ENCODE results near the gene KCTD17. TPM values are rescaled to one million over a fixed set of nuclear protein-coding genes. Genes with fewer than 3 reads are reported as not detected.
A peak's percentile ranks its signal among the peaks of the same experiment; 100 is the strongest.

Gene KCTD17
- total RNA-seq, 1 experiment from 2014 or later, result 39.1 TPM

GRCh38 chr22:37052386-37053309, 1.1 kb downstream of the KCTD17 start:
- DNase-seq (ENCODE audit: low spot score), result no peak
- H3K9me3 ChIP-seq (ENCODE audit: low read depth, low read length, poor library complexity, severe bottlenecking), result no peaks in the 10 kb centered on the region
- POLR2A ChIA-PET (ENCODE audit: low non-redundant PET), result no interaction called here
- no TSS peak for BruUV-seq (replicated peaks)
- intact Hi-C loops (cut with micrococcal nuclease; ENCODE audit: unreplicated experiment), result no loop called here
- CTCF ChIA-PET, result interaction anchor here (0.7 kb wide), 1 partner anchor 74 kb away, joined by 5 read pairs; no protein-coding TSS in a partner anchor
- no peak overlapping the region for H3K27ac ChIP-seq (ENCODE audit: low read depth, low read length, poor library complexity, severe bottlenecking)
- H3K4me1 ChIP-seq (ENCODE audit: insufficient read depth, low read length, poor library complexity, severe bottlenecking), result peaks cover 4% of the 10 kb centered on the region
- no peaks in the 10 kb centered on the region for H3K27me3 ChIP-seq (replicated peaks; ENCODE audit: insufficient read depth, low read depth, low read length, poor library complexity)
- H3K4me3 ChIP-seq (ENCODE audit: low read depth, low read length, poor library complexity, severe bottlenecking), result peak overlapping the region; percentile 92
- H3K36me3 ChIP-seq (ENCODE audit: insufficient read depth, low read length, poor library complexity, severe bottlenecking), result peaks cover 3% of the 10 kb centered on the region
- no peak for TF ChIP-seq EZH2 (IDR thresholded peaks at IDR 0.05; ENCODE audit: borderline replicate concordance, low read depth, low read length, poor library complexity, severe bottlenecking)
- TF ChIP-seq, protein P1, sequence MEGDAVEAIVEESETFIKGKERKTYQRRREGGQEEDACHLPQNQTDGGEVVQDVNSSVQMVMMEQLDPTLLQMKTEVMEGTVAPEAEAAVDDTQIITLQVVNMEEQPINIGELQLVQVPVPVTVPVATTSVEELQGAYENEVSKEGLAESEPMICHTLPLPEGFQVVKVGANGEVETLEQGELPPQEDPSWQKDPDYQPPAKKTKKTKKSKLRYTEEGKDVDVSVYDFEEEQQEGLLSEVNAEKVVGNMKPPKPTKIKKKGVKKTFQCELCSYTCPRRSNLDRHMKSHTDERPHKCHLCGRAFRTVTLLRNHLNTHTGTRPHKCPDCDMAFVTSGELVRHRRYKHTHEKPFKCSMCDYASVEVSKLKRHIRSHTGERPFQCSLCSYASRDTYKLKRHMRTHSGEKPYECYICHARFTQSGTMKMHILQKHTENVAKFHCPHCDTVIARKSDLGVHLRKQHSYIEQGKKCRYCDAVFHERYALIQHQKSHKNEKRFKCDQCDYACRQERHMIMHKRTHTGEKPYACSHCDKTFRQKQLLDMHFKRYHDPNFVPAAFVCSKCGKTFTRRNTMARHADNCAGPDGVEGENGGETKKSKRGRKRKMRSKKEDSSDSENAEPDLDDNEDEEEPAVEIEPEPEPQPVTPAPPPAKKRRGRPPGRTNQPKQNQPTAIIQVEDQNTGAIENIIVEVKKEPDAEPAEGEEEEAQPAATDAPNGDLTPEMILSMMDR (conservative IDR thresholded peaks at IDR 0.05; ENCODE audit: low read depth, low read length), result no peak

DNA sequence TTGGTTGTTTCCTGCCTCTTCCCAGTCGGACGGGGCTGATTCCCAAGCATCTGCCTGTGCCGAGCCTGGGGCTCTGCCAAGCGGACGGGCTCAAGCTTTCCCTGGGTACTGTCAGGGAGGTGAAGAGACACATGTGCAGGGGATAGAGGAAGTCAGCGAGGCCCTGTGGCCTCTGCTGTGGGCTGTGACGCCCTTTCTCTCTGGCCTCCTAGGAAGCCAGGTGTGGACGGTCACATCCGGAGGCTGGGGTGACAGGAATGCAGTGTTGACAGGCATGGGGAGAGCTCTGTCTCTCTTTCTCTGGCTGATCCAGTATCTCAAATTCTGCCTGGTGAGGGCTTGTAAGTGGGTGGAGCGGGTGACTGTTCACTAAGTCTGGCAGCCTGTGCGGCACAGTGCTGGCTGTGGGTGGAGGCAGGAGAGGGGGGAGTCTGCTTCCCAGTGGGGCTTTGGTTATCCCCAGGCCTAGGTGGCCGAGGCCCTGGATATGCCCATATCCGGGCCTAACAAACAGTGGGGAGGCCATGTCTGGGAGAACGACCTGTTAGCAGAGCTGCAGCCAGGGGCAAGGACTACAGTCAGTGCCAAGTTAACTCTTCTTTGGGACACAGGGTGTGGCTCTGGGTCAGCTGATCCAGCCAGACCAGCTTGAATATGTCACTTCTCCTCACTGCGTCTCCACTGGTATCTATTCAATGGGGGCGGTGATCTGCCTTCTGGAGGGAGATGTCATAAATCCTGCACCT, 1.9 kb downstream of the KCTD17 start:
- H3K4me1 ChIP-seq (ENCODE audit: insufficient read depth, low read length, poor library complexity, severe bottlenecking), result peaks cover 4% of the 10 kb centered on the region
- no TSS peak for BruUV-seq (replicated peaks)
- no peaks in the 10 kb centered on the region for H3K9me3 ChIP-seq (ENCODE audit: low read depth, low read length, poor library complexity, severe bottlenecking)
- no peak overlapping the region for H3K4me3 ChIP-seq (ENCODE audit: low read depth, low read length, poor library complexity, severe bottlenecking)
- H3K27ac ChIP-seq (ENCODE audit: low read depth, low read length, poor library complexity, severe bottlenecking), result no peak overlapping the region
- peaks cover 5% of the 10 kb centered on the region for H3K36me3 ChIP-seq (ENCODE audit: insufficient read depth, low read length, poor library complexity, severe bottlenecking)
- intact Hi-C loops (cut with micrococcal nuclease; ENCODE audit: unreplicated experiment), result no loop called here
- DNase-seq (ENCODE audit: low spot score), result no peak
- POLR2A ChIA-PET (ENCODE audit: low non-redundant PET), result no interaction called here
- no peaks in the 10 kb centered on the region for H3K27me3 ChIP-seq (replicated peaks; ENCODE audit: insufficient read depth, low read depth, low read length, poor library complexity)
- CTCF ChIA-PET, result no interaction called here
- TF ChIP-seq, protein P1 (conservative IDR thresholded peaks at IDR 0.05; ENCODE audit: low read depth, low read length), result no peak
- no peak for TF ChIP-seq EZH2 (IDR thresholded peaks at IDR 0.05; ENCODE audit: borderline replicate concordance, low read depth, low read length, poor library complexity, severe bottlenecking)

- Histone ChIP-seq H3K36me3 (ENCODE audit: insufficient read depth, low read length, poor library complexity, severe bottlenecking) (peaks cover 5% of the 10 kb centered on the region), H3K27ac (ENCODE audit: low read depth, low read length, poor library complexity, severe bottlenecking) (no peak overlapping the region), H3K27me3 (replicated peaks; ENCODE audit: insufficient read depth, low read depth, low read length, poor library complexity) (no peaks in the 10 kb centered on the region), H3K4me3 (ENCODE audit: low read depth, low read length, poor library complexity, severe bottlenecking) (no peak overlapping the region), H3K4me1 (ENCODE audit: insufficient read depth, low read length, poor library complexity, severe bottlenecking) (peaks cover 4% of the 10 kb centered on the region), H3K9me3 (ENCODE audit: low read depth, low read length, poor library complexity, severe bottlenecking) (no peaks in the 10 kb centered on the region)
- intact Hi-C loops (cut with micrococcal nuclease; ENCODE audit: unreplicated experiment), result no loop called here
- TF ChIP-seq, protein P1 (conservative IDR thresholded peaks at IDR 0.05; ENCODE audit: low read depth, low read length), result no peak
- DNase-seq (ENCODE audit: low spot score), result no peak
- ChIA-PET CTCF (no interaction called here), POLR2A (ENCODE audit: low non-redundant PET) (no interaction called here)
- no TSS peak for BruUV-seq (replicated peaks)
Measured at GRCh38 chr22:37054056-37054395, 2.5 kb downstream of the KCTD17 start.

All from A673 (cell line).